ENCODE data around the gene PGM5.

PGM5 gene

DNA sequence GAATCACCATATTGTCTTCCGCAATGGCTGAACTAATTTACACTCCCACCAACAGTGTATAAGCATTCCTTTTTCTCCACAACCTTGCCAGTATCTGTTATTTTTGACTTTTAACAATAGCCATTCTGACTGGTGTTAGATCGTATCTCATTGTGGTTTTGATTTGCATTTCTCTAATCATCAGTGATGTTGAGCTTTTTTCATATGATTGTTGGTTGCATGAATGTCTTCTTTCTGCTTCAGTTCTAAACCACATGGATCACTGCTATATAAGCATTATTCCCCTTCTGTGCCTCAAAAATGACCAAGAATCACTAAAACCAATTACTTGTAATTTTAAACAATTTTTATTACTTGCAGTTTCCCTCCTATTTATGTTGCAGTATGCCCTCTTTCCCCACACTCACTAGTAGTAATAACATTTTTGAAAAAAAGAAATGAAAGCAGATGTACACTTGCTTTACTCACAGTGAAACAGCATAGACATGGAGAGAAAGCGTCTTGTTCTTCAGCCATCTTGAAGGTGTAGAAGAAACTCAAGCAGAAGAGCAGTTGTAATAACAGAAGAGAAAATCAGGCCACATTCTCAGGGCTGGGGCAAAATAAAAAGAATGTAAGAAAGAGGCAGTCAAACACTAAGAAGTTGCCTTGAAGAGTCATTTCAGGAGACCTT, 188.8 kb downstream of the PGM5 start:
- TF ChIP-seq, protein P1, sequence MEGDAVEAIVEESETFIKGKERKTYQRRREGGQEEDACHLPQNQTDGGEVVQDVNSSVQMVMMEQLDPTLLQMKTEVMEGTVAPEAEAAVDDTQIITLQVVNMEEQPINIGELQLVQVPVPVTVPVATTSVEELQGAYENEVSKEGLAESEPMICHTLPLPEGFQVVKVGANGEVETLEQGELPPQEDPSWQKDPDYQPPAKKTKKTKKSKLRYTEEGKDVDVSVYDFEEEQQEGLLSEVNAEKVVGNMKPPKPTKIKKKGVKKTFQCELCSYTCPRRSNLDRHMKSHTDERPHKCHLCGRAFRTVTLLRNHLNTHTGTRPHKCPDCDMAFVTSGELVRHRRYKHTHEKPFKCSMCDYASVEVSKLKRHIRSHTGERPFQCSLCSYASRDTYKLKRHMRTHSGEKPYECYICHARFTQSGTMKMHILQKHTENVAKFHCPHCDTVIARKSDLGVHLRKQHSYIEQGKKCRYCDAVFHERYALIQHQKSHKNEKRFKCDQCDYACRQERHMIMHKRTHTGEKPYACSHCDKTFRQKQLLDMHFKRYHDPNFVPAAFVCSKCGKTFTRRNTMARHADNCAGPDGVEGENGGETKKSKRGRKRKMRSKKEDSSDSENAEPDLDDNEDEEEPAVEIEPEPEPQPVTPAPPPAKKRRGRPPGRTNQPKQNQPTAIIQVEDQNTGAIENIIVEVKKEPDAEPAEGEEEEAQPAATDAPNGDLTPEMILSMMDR (IDR thresholded peaks at IDR 0.05; ENCODE audit: low read depth, low read length) = no peak
- no peak for DNase-seq (ENCODE audit: extremely low read depth, low read depth)

DNA sequence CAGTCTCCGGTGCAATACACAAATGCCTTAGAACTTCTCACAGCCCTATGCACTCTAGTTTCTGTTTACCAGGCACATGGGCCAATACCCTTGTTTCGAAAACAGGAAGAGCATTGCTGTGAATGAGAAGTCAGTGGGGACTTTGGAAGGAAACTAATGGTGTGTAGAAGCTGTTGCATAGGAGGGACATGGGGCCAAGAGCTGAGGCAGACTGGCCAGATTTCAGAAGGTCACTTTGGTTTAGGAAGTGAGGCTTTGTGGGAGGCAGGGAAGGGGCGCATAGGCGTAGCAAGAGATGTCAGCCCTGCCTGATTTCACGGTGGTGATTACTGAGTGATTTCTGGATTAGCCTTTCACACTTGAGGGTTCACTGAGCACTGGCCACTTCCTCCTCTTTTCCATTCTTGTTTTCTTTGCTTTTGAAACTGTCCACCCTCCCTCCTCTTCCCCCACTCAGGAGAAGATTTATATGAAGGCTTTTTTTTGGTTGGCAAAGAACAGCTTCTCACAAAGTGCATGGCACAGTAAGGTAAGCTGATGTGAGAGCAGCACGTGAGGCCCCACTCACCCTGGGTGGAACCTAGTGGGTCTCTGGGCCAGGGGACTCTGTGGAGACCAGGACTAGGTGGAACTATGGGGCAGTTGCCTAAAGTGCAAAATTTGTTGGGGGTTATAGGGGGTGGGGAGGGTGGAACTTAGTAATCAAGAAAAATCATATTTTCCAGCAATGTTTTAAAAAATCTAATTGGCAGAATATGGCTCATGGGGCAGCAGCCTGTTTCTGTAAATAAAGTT, 190.4 kb downstream of the PGM5 start:
- TF ChIP-seq, protein P1 (IDR thresholded peaks at IDR 0.05; ENCODE audit: low read depth, low read length) = no peak
- no peak for DNase-seq (ENCODE audit: extremely low read depth, low read depth)

DNA sequence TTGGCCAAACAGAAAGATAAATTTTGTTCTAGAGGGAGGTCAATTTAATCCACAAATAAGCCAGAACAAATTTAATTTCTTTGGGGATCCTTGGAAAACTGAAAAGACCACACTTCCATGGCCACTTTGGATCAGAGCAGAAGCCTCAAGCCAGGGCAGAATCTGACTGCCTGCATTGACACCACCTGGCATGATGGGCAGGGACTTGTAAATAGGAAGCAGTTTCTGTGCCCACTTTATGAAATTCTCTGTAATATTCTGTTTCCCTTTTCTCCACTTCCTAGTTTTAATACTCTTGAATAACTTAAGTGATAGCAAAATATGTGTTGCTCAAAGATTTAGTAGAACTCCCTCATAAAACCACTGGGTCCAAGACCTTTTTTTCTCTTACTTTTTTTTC, 191.0 kb downstream of the PGM5 start:
- DNase-seq (ENCODE audit: extremely low read depth, low read depth) = no peak
- TF ChIP-seq, protein P1 (IDR thresholded peaks at IDR 0.05; ENCODE audit: low read depth, low read length) = no peak

DNA sequence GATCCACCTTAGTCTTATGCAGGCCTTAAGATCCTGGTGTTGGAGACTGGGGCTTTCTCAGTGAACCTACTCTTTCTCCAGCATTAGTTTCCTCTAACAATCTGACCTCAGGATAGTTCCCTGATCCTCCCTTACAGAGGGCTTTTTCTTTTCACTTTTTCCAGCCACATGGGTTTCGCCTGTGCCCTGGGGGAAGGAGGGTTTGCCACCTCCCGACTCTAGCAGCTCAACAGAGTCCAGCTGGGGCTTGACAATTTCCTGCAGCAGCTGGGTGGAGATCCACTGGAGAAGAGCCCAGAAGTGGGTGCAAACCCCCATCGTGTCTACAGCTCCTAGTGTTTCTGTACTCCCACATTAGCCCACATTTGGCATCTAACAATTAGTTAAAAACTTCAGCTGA, 191.8 kb downstream of the PGM5 start:
- DNase-seq (ENCODE audit: extremely low read depth, low read depth) = no peak
- TF ChIP-seq, protein P1 (IDR thresholded peaks at IDR 0.05; ENCODE audit: low read depth, low read length) = no peak

DNA sequence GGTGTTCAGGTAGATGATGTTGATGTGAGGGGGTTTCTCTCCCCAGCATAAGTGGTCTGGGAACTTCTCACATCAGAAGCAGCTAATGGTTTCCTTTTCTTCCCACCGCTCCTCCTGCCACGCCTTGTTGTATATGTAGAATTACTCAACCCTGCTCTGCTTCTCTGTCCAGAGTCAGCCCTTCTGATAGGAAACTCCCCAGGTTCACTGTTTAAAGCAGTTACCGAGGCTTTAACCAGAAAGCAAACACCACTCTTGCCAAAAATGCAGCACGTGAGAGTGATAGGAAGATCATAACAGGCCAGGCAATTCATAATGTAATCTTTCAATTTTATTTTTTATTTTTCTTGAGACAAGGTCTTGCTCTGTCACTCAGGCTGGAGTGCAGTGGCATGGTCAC, 194.8 kb downstream of the PGM5 start:
- TF ChIP-seq, protein P1 (IDR thresholded peaks at IDR 0.05; ENCODE audit: low read depth, low read length) = no peak
- no peak for DNase-seq (ENCODE audit: extremely low read depth, low read depth)

DNA sequence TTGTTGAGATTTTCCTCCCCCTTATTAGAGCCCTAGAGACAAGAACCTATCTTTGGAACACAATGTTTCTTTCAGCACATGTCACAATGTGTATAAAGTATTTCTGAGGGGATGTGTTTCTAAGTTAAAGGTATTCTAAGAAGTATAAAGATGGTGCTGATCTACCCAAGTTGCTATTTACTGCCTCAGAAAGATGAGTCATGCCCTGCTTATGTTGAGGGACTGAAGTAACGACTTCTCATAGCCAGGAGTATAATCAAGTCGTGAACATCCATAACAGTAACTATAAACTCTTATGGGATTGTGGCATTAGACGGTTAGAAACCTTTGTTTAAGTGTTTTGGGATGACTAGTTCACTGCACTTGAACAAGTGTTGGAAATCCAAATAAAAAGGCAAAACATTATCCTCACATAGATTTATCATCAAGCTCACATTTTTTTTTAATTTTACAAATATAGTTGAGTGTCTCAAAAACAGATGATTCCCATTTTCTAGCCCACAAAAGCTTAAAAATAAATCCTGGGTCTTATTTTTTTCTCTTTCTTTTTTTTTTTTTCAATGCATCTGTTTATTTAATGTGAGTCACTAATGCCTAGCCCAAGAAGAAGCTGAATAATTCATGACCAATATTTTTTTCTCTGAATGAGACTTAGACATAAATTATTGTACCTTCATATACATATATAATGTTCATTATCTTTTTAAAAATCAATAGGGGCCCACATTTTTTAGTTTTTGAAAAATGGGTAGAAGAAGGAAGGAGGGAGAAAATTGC, 196.5 kb downstream of the PGM5 start:
- DNase-seq (ENCODE audit: extremely low read depth, low read depth) = no peak
- TF ChIP-seq, protein P1 (IDR thresholded peaks at IDR 0.05; ENCODE audit: low read depth, low read length) = no peak

Data from AG09319 (cell line).